ENCODE results near the gene KPNB1. TPM values are rescaled to one million over a fixed set of nuclear protein-coding genes. Genes with fewer than 3 reads are reported as not detected.
"Not testable (repeated sequence)": the region's sequence is repeated elsewhere in the genome, so short reads cannot be mapped to it uniquely, and the experiment has no call there.

Gene KPNB1
- total RNA-seq, 2 donors from 2014 or later: 91.4 to 102 TPM

- Histone ChIP-seq H3K27me3 (no peaks in the 10 kb centered on the region), H3K9me3 (no peaks in the 10 kb centered on the region), H3K36me3 (peaks cover 56% of the 10 kb centered on the region), H3K4me1 (no peaks in the 10 kb centered on the region), H3K4me3 (no peak overlapping the region), H3K27ac (no peak overlapping the region)
- TF ChIP-seq, protein P1, sequence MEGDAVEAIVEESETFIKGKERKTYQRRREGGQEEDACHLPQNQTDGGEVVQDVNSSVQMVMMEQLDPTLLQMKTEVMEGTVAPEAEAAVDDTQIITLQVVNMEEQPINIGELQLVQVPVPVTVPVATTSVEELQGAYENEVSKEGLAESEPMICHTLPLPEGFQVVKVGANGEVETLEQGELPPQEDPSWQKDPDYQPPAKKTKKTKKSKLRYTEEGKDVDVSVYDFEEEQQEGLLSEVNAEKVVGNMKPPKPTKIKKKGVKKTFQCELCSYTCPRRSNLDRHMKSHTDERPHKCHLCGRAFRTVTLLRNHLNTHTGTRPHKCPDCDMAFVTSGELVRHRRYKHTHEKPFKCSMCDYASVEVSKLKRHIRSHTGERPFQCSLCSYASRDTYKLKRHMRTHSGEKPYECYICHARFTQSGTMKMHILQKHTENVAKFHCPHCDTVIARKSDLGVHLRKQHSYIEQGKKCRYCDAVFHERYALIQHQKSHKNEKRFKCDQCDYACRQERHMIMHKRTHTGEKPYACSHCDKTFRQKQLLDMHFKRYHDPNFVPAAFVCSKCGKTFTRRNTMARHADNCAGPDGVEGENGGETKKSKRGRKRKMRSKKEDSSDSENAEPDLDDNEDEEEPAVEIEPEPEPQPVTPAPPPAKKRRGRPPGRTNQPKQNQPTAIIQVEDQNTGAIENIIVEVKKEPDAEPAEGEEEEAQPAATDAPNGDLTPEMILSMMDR (IDR thresholded peaks at IDR 0.05): no peak
- DNase-seq (ENCODE audit: low spot score): no peak
These were observed 32.4 kb downstream of the KPNB1 start for GRCh38 chr17:47682138-47682537.

DNA sequence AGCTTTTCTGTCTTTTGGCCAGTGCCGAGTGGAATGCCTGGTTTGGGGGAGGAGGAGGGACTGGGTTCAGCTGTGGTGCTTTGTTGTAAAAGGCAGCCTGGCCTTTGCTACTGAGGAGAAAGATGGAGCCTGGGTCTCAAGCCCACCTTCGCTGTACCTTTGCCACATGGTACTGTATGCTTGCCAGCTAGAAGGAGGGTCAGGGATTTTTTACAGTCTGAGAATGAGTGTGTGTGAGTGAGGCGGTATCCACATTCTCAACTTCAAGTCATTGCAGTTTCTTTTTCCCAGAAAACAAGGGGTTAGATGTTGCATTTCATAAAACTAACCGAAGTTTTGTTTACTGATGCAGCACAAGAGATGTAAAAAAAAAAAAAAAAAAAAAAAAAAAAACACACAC, 33.0 kb downstream of the KPNB1 start:
- H3K4me3 ChIP-seq; DNase-seq (ENCODE audit: low spot score); H3K27me3 ChIP-seq; H3K4me1 ChIP-seq; H3K27ac ChIP-seq; H3K9me3 ChIP-seq: not testable (repeated sequence)
- peaks cover 50% of the 10 kb centered on the region for H3K36me3 ChIP-seq

GRCh38 chr17:47684025-47684424, 34.3 kb downstream of the KPNB1 start:
- no peak for DNase-seq (ENCODE audit: low spot score)
- Histone ChIP-seq H3K4me1 (no peaks in the 10 kb centered on the region), H3K4me3 (no peak overlapping the region), H3K9me3 (no peaks in the 10 kb centered on the region), H3K36me3 (peaks cover 37% of the 10 kb centered on the region), H3K27me3 (no peaks in the 10 kb centered on the region), H3K27ac (no peak overlapping the region)
- TF ChIP-seq, protein P1 (IDR thresholded peaks at IDR 0.05): no peak

GRCh38 chr17:47684535-47685193, 34.9 kb downstream of the KPNB1 start:
- Histone ChIP-seq H3K9me3 (no peaks in the 10 kb centered on the region), H3K4me1 (no peaks in the 10 kb centered on the region), H3K36me3 (peaks cover 31% of the 10 kb centered on the region), H3K27me3 (no peaks in the 10 kb centered on the region), H3K27ac (no peak overlapping the region), H3K4me3 (no peak overlapping the region)
- TF ChIP-seq, protein P1 (IDR thresholded peaks at IDR 0.05): no peak
- DNase-seq (ENCODE audit: low spot score): no peak

- Histone ChIP-seq H3K4me1 (no peaks in the 10 kb centered on the region), H3K36me3 (peaks cover 20% of the 10 kb centered on the region), H3K27ac (no peak overlapping the region), H3K4me3 (no peak overlapping the region), H3K9me3 (no peaks in the 10 kb centered on the region), H3K27me3 (no peaks in the 10 kb centered on the region)
- no peak for DNase-seq (ENCODE audit: low spot score)
- TF ChIP-seq, protein P1 (IDR thresholded peaks at IDR 0.05): no peak
These were observed 36.0 kb downstream of the KPNB1 start for GRCh38 chr17:47685556-47686275.

DNA sequence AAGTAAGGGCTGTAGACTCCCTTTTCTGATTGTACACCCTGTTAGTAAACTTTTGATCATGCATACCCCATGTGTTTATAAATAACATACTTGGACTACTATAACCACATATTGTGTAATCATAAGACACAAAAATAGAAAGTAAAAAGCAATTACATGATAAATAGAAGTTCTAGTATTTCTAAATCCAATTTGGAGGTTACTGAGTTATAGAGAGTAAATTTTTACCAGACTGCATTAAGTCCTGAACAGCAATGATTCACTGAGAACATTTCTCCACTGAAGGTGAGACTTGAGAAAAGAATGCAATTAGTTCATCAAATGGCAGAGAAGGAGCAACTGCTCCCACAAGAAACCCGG, 36.5 kb downstream of the KPNB1 start:
- no peak for DNase-seq (ENCODE audit: low spot score)
- Histone ChIP-seq H3K36me3 (peaks cover 15% of the 10 kb centered on the region), H3K27me3 (no peaks in the 10 kb centered on the region), H3K9me3 (no peaks in the 10 kb centered on the region), H3K27ac (no peak overlapping the region), H3K4me3 (no peak overlapping the region), H3K4me1 (no peaks in the 10 kb centered on the region)
- TF ChIP-seq, protein P1 (IDR thresholded peaks at IDR 0.05): no peak

Data from right atrium auricular region (tissue), 2 donors.